Fibroblast of lung (primary cell): ENCODE measurements around the gene UCK2. TPM values are rescaled to one million over a fixed set of nuclear protein-coding genes. Genes with fewer than 3 reads are reported as not detected.

Experiments used
- DNase-seq, 2 donors: peaks; one replicate each; pipeline versions ENCODE4 v3.0.0 to v3.0.0-alpha.2; 2010; ENCODE audit warnings: low read depth in 2 of 2
- H2AFZ ChIP-seq: 2 replicates; pipeline ENCODE4 v1.5.1; 2012; ENCODE audit warnings: low read length, control low read depth, inconsistent platforms
- H3K27ac ChIP-seq: 2 replicates; pipeline ENCODE4 v1.5.1; 2011; ENCODE audit warnings: low read length, control low read depth; ENCODE audit not compliant: insufficient read depth
- H3K27me3 ChIP-seq: 2 replicates; pipeline ENCODE4 v1.5.1; 2011; ENCODE audit warnings: mild to moderate bottlenecking, low read length; ENCODE audit not compliant: control insufficient read depth, insufficient read depth
- H3K36me3 ChIP-seq: 2 replicates; pipeline ENCODE4 v1.5.1; 2011; ENCODE audit warnings: low read length; ENCODE audit not compliant: control insufficient read depth, insufficient read depth
- H3K4me1 ChIP-seq: 2 replicates; pipeline ENCODE4 v1.5.1; 2011; ENCODE audit warnings: low read length; ENCODE audit not compliant: control insufficient read depth, insufficient read depth; ENCODE audit errors: extremely low read depth
- H3K4me2 ChIP-seq: 2 replicates; pipeline ENCODE4 v1.5.1; 2011; ENCODE audit warnings: low read length, control low read depth; ENCODE audit not compliant: insufficient read depth; ENCODE audit errors: extremely low read depth
- H3K4me3 ChIP-seq, 4 experiments: fragments of 200-600 bp in 1 of 4; sonication (generic) in 1 of 4; replicated peaks in 1 of 4; 2 replicates each; pipeline ENCODE4 v1.5.1; 2011 to 2016; ENCODE audit warnings: low read length in 4 of 4, low read depth in 3 of 4, mild to moderate bottlenecking in 3 of 4, control low read depth in 2 of 4, inconsistent platforms in 1 of 4, mixed read lengths in 1 of 4; ENCODE audit not compliant: insufficient read depth in 1 of 4; ENCODE audit errors: control extremely low read depth in 1 of 4
- H3K79me2 ChIP-seq: 2 replicates; pipeline ENCODE4 v1.5.1; 2012; ENCODE audit warnings: mild to moderate bottlenecking, low read length, inconsistent platforms; ENCODE audit not compliant: control insufficient read depth, insufficient read depth
- H3K9ac ChIP-seq: 2 replicates; pipeline ENCODE4 v1.5.1; 2011; ENCODE audit warnings: mild to moderate bottlenecking, low read length, control low read depth; ENCODE audit not compliant: insufficient read depth
- H3K9me3 ChIP-seq: 2 replicates; pipeline ENCODE4 v1.5.1; 2012; ENCODE audit warnings: low read depth, low read length; ENCODE audit not compliant: control insufficient read depth, insufficient read depth
- H4K20me1 ChIP-seq: 2 replicates; pipeline ENCODE4 v1.5.1; 2011; ENCODE audit warnings: low read length; ENCODE audit not compliant: control insufficient read depth, insufficient read depth; ENCODE audit errors: extremely low read depth
- EZH2 ChIP-seq: IDR thresholded peaks from 2 replicates; pipeline ENCODE4 v1.5.1; 2012; ENCODE audit warnings: low read length, control low read depth, mild to moderate bottlenecking; ENCODE audit errors: missing control alignments
- polyA plus RNA-seq, 2 donors: library from polyadenylated mRNA; depleted of rRNA in 1 of 2; stranded (reverse) in 1 of 2; unstranded in 1 of 2; fragments of >200 nt; gene quantifications; 2 replicates each; pipeline ENCODE4 v1.2.1, GENCODE V29; 2011 to 2012; ENCODE audit warnings: missing spikeins in 1 of 2
- total RNA-seq: library from RNA; depleted of rRNA; stranded (reverse); fragments of >200 nt; gene quantifications from 2 replicates; pipeline ENCODE4 v1.2.1, GENCODE V29; 2014
- TF ChIP-seq, protein P1 (sequence below), 2 donors: IDR thresholded peaks in 1 of 2; conservative IDR thresholded peaks in 1 of 2; 1 replicate in 1 of 2; 2 replicates in 1 of 2; pipeline ENCODE4 v1.5.1; 2011 to 2012; ENCODE audit warnings: low read length in 2 of 2, control low read depth in 1 of 2, inconsistent platforms in 1 of 2, low read depth in 1 of 2, mild to moderate bottlenecking in 1 of 2

UCK2 gene
- total and polyA plus RNA-seq, 2 donors (not counting 1 experiment from before 2014, with no cell fraction given) = 95.1 to 99.0 TPM

- Histone ChIP-seq H3K27me3 (no peaks in the 10 kb centered on the region), H3K36me3 (no peaks in the 10 kb centered on the region), H3K9me3 (no peaks in the 10 kb centered on the region), H3K27ac (no peak overlapping the region), H3K4me3 (no peak overlapping the region), H3K4me2 (no peak overlapping the region), H2AFZ (no peak overlapping the region), H3K9ac (no peak overlapping the region), H3K4me1 (peaks cover 2% of the 10 kb centered on the region), H3K79me2 (no peaks in the 10 kb centered on the region), H4K20me1 (no peaks in the 10 kb centered on the region)
- TF ChIP-seq, protein P1, sequence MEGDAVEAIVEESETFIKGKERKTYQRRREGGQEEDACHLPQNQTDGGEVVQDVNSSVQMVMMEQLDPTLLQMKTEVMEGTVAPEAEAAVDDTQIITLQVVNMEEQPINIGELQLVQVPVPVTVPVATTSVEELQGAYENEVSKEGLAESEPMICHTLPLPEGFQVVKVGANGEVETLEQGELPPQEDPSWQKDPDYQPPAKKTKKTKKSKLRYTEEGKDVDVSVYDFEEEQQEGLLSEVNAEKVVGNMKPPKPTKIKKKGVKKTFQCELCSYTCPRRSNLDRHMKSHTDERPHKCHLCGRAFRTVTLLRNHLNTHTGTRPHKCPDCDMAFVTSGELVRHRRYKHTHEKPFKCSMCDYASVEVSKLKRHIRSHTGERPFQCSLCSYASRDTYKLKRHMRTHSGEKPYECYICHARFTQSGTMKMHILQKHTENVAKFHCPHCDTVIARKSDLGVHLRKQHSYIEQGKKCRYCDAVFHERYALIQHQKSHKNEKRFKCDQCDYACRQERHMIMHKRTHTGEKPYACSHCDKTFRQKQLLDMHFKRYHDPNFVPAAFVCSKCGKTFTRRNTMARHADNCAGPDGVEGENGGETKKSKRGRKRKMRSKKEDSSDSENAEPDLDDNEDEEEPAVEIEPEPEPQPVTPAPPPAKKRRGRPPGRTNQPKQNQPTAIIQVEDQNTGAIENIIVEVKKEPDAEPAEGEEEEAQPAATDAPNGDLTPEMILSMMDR (conservative IDR thresholded peaks at IDR 0.05 in 1 of 2, IDR thresholded peaks at IDR 0.05 in 1 of 2; ENCODE audit: low read depth in 1 of 2, low read length in 2 of 2) = no peak
- no peak for TF ChIP-seq EZH2
- DNase-seq = peak; percentile 13 to 50
Observed at GRCh38 chr1:165954940-165955339, 127.5 kb downstream of the UCK2 start.

GRCh38 chr1:165958306-165958705, 130.9 kb downstream of the UCK2 start:
- H3K27me3 ChIP-seq = no peaks in the 10 kb centered on the region
- H3K9me3 ChIP-seq = no peaks in the 10 kb centered on the region
- no peak overlapping the region for H3K4me3 ChIP-seq
- peaks cover 2% of the 10 kb centered on the region for H3K4me1 ChIP-seq
- TF ChIP-seq, protein P1 (conservative IDR thresholded peaks at IDR 0.05 in 1 of 2, IDR thresholded peaks at IDR 0.05 in 1 of 2; ENCODE audit: low read depth in 1 of 2, low read length in 2 of 2) = no peak
- TF ChIP-seq EZH2 = no peak
- H3K9ac ChIP-seq = no peak overlapping the region
- H3K27ac ChIP-seq = no peak overlapping the region
- H4K20me1 ChIP-seq = no peaks in the 10 kb centered on the region
- H3K36me3 ChIP-seq = no peaks in the 10 kb centered on the region
- H3K79me2 ChIP-seq = no peaks in the 10 kb centered on the region
- H2AFZ ChIP-seq = no peak overlapping the region
- H3K4me2 ChIP-seq = no peak overlapping the region
- no peak for DNase-seq

DNA sequence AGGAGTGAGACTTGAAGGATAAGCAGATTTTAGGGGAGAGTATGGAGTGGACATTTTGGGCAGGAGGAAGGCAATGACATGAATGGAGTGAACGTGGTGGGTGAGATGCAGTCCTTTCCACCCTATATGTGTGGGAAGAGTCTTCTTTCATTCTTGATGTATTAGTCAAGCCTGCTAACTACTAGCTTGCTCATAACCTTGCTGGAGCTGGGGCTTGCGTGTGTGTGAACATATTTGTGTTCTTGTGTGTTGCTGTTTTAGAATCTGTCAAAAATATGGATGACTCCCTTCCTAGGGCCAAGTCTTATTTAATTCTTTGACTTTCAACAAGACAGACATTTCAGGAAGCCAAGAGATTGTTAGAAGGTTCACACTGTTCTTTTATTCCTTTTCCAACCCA, 132.7 kb downstream of the UCK2 start:
- no peaks in the 10 kb centered on the region for H3K36me3 ChIP-seq
- H3K4me3 ChIP-seq = no peak overlapping the region
- H3K4me1 ChIP-seq = peaks cover 2% of the 10 kb centered on the region
- DNase-seq = no peak
- TF ChIP-seq EZH2 = no peak
- TF ChIP-seq, protein P1 (conservative IDR thresholded peaks at IDR 0.05 in 1 of 2, IDR thresholded peaks at IDR 0.05 in 1 of 2; ENCODE audit: low read depth in 1 of 2, low read length in 2 of 2) = no peak
- no peaks in the 10 kb centered on the region for H3K9me3 ChIP-seq
- H4K20me1 ChIP-seq = no peaks in the 10 kb centered on the region
- H3K9ac ChIP-seq = no peak overlapping the region
- H3K27me3 ChIP-seq = no peaks in the 10 kb centered on the region
- H3K27ac ChIP-seq = no peak overlapping the region
- H2AFZ ChIP-seq = no peak overlapping the region
- H3K79me2 ChIP-seq = no peaks in the 10 kb centered on the region
- no peak overlapping the region for H3K4me2 ChIP-seq
